Esophagus muscularis mucosa (tissue), 4 donors: ENCODE results near the gene MYCBPAP. TPM values are rescaled to one million over a fixed set of nuclear protein-coding genes. Genes with fewer than 3 reads are reported as not detected.

ENCODE experiments used
- DNase-seq: peaks from one replicate; pipeline ENCODE4 v3.0.0-alpha.2; 2017; ENCODE audit errors: extremely low spot score
- H3K27ac ChIP-seq, 4 donors: fragments of 200-600 bp; sonication (generic); replicated peaks in 1 of 4; 1 replicate in 3 of 4; 2 replicates in 1 of 4; pipeline ENCODE4 v1.5.1; 2016 to 2019; ENCODE audit warnings: mild to moderate bottlenecking in 1 of 4
- H3K27me3 ChIP-seq, 4 donors: fragments of 200-600 bp; sonication (generic); one replicate each; pipeline versions ENCODE4 v1.5.1 to v1.6.0; 2016 to 2019
- H3K36me3 ChIP-seq, 4 donors: fragments of 200-600 bp; sonication (generic); one replicate each; pipeline ENCODE4 v1.5.1; 2016 to 2019
- H3K4me1 ChIP-seq, 4 donors: fragments of 200-600 bp; sonication (generic); one replicate each; pipeline ENCODE4 v1.5.1; 2016 to 2019
- H3K4me3 ChIP-seq, 4 donors: fragments of 200-600 bp; sonication (generic); 1 replicate in 2 of 4; 2 replicates in 2 of 4; pipeline ENCODE4 v1.5.1; 2016 to 2019; ENCODE audit warnings: mild to moderate bottlenecking in 4 of 4, moderate library complexity in 1 of 4
- H3K9me3 ChIP-seq, 4 donors: fragments of 200-600 bp; sonication (generic); 1 replicate in 3 of 4; 2 replicates in 1 of 4; pipeline ENCODE4 v1.5.1; 2016 to 2019
- EP300 ChIP-seq: sonication (generic); formaldehyde crosslinking; IDR thresholded peaks from one replicate; pipeline ENCODE4 v1.6.1; 2017; ENCODE audit warnings: antibody characterized with exemption
- POLR2A ChIP-seq: fragments of 450-650 bp; IDR thresholded peaks from one replicate; pipeline ENCODE4 v1.6.1; 2017; ENCODE audit warnings: antibody characterized with exemption, moderate library complexity, mild to moderate bottlenecking, low read depth
- POLR2AphosphoS5 ChIP-seq, 2 donors: sonication (generic); formaldehyde crosslinking; IDR thresholded peaks; one replicate each; pipeline ENCODE4 v1.6.1; 2017; ENCODE audit warnings: antibody characterized with exemption in 2 of 2
- WGBS: methylation state at CpG from one replicate; pipeline ENCODE4 v1.1.5; 2018; 5-methylcytosine and 5-hydroxymethylcytosine counted together
- intact Hi-C: fragments of 100-400 bp; cut with DNase I; formaldehyde crosslinking; loops from one replicate; pipeline ENCODE4 v1.15.1; 2023
- total RNA-seq, 4 donors: library from RNA; depleted of rRNA; stranded (reverse); fragments of >200 nt; gene quantifications; one replicate each; pipeline versions ENCODE4 v1.1.0 to v1.2.1, GENCODE V29; 2016
- TF ChIP-seq, protein P1 (sequence below), 3 experiments: fragments of 200-600 bp in 2 of 3; fragments of 450-650 bp in 1 of 3; sonication (generic) in 2 of 3; IDR thresholded peaks; one replicate each; pipeline ENCODE4 v1.5.1; 2017 to 2019; ENCODE audit warnings: antibody characterized with exemption in 3 of 3, mild to moderate bottlenecking in 2 of 3, moderate library complexity in 1 of 3

The MYCBPAP gene
- total RNA-seq, 4 donors from 2014 or later: 0.33 to 1.6 (median 1.2) TPM; not detected in 1

DNA sequence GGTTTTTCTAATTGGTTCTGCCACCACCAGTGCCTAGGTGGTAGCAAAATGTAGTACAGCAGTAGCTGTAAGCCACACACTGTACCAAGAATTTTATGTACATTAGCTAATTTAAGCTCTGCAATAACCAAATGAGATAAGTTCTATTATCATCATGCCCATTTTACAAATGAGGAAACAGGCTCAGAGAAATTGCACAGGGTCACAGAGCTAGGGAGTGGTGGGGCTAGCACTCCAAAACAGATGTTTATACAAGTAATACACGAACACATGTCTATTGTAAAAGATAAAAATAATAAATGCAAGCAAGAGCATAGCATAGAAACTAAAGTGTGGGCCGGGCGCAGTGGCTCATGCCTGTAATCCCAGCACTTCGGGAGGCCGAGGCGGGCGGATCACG, 16.0 kb upstream of the MYCBPAP start:
- 90% methylated on average over 8 of the region's 8 CpGs for WGBS
- intact Hi-C loops: no loop called here
- H3K36me3 ChIP-seq: peaks cover 0 to 9% (median 3%) of the 10 kb centered on the region in 4 donors

DNA sequence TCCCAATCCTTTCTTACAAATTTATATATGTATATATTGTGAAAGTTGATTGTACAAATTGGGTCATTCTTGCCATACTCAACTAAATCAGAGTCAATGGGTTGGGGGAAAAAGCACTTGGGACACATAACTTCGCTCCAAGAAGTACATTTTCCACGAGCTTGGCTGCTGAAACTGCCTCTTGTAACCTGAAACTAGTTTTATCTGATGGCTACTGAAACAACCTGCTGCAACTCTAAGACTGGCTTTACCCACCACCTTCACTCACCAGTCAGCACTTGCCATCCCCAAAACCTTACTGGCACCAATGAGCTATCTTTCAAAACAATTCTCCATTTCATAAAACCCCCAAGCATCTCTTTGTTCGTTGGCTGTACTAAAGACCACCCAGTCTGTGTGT, 14.5 kb upstream of the MYCBPAP start:
- Histone ChIP-seq H3K27ac (no peak overlapping the region), H3K36me3 (no peaks in the 10 kb centered on the region), H3K27me3 (no peaks in the 10 kb centered on the region), H3K4me1 (no peaks in the 10 kb centered on the region), H3K9me3 (no peaks in the 10 kb centered on the region), H3K4me3 (no peak overlapping the region)
- intact Hi-C loops: no loop called here
- no peak for DNase-seq
- TF ChIP-seq POLR2AphosphoS5 (IDR thresholded peaks at IDR 0.05) (no peak), POLR2A (no peak), EP300 (no peak)
- TF ChIP-seq, protein P1, sequence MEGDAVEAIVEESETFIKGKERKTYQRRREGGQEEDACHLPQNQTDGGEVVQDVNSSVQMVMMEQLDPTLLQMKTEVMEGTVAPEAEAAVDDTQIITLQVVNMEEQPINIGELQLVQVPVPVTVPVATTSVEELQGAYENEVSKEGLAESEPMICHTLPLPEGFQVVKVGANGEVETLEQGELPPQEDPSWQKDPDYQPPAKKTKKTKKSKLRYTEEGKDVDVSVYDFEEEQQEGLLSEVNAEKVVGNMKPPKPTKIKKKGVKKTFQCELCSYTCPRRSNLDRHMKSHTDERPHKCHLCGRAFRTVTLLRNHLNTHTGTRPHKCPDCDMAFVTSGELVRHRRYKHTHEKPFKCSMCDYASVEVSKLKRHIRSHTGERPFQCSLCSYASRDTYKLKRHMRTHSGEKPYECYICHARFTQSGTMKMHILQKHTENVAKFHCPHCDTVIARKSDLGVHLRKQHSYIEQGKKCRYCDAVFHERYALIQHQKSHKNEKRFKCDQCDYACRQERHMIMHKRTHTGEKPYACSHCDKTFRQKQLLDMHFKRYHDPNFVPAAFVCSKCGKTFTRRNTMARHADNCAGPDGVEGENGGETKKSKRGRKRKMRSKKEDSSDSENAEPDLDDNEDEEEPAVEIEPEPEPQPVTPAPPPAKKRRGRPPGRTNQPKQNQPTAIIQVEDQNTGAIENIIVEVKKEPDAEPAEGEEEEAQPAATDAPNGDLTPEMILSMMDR (IDR thresholded peaks at IDR 0.05): no peak
- WGBS: 46% methylated on average over 3 of the region's 3 CpGs

More for the DNA sequence above, 16.0 kb upstream of the MYCBPAP start:
- Histone ChIP-seq H3K4me3 (no peak overlapping the region), H3K9me3 (no peaks in the 10 kb centered on the region), H3K27ac (no peak overlapping the region), H3K4me1 (no peaks in the 10 kb centered on the region), H3K27me3 (no peaks in the 10 kb centered on the region)
- DNase-seq: no peak
- TF ChIP-seq EP300 (no peak), POLR2A (no peak), POLR2AphosphoS5 (IDR thresholded peaks at IDR 0.05) (no peak)
- TF ChIP-seq, protein P1 (IDR thresholded peaks at IDR 0.05): no peak

- no peak for DNase-seq
- H3K4me3 ChIP-seq: no peak overlapping the region
- intact Hi-C loops: no loop called here
- 95% methylated on average over 8 of the region's 8 CpGs for WGBS
- no peaks in the 10 kb centered on the region for H3K27me3 ChIP-seq
- no peak overlapping the region for H3K27ac ChIP-seq
- no peak for TF ChIP-seq EP300
- no peak for TF ChIP-seq POLR2A
- TF ChIP-seq, protein P1 (IDR thresholded peaks at IDR 0.05): no peak
- TF ChIP-seq POLR2AphosphoS5 (IDR thresholded peaks at IDR 0.05): no peak
- H3K9me3 ChIP-seq: no peaks in the 10 kb centered on the region
- H3K36me3 ChIP-seq: no peaks in the 10 kb centered on the region
- H3K4me1 ChIP-seq: no peaks in the 10 kb centered on the region
Observed at GRCh38 chr17:50495217-50495823, 12.9 kb upstream of the MYCBPAP start.

DNA sequence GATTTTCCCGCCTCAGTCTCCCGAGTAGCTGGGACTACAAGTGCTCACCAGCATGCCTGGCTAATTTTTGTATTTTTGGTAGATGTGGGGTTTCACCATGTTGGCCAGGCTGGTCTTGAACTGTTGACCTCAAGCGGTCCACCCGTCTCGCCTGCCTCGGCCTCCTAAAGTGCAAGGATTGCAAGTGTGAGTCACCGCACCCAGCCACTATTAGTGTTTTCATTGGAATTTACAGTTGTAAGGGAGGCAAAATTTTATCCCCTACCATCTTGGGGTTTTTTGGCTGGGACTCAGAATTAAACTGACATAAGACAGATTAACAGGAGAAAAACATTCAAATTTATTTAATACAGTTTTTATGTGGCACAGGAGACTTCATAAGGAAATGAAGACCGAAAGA, 12.3 kb upstream of the MYCBPAP start:
- WGBS: 93% methylated on average over 8 of the region's 8 CpGs

More for the DNA sequence above, 12.3 kb upstream of the MYCBPAP start:
- TF ChIP-seq POLR2AphosphoS5 (IDR thresholded peaks at IDR 0.05) (no peak), POLR2A (no peak), EP300 (no peak)
- TF ChIP-seq, protein P1 (IDR thresholded peaks at IDR 0.05): no peak
- no peaks in the 10 kb centered on the region for H3K4me1 ChIP-seq
- H3K4me3 ChIP-seq: no peak overlapping the region
- no peaks in the 10 kb centered on the region for H3K27me3 ChIP-seq
- no peaks in the 10 kb centered on the region for H3K9me3 ChIP-seq
- H3K36me3 ChIP-seq: no peaks in the 10 kb centered on the region
- intact Hi-C loops: no loop called here
- DNase-seq: no peak
- H3K27ac ChIP-seq: no peak overlapping the region
